GM23338 (cell line): Measurements from ENCODE around the gene CHRM1. TPM values are rescaled to one million over a fixed set of nuclear protein-coding genes. Genes with fewer than 3 reads are reported as not detected.
A peak's percentile ranks its signal among the peaks of the same experiment; 100 is the strongest.

Experiments used
- ATAC-seq: fragments of 200-7000 bp; cut with Tn5 transposase; 3 replicates; pipeline ENCODE4 v1.9.1; 2020
- DNase-seq: peaks from one replicate; pipeline ENCODE4 v3.0.0-alpha.2; 2015; ENCODE audit warnings: low spot score
- H2AFZ ChIP-seq: fragments of 200-600 bp; sonication (generic); 2 replicates; pipeline ENCODE4 v1.8.0; 2016; ENCODE audit warnings: antibody characterized with exemption, mild to moderate bottlenecking, moderate library complexity
- H3F3A ChIP-seq: fragments of 200-600 bp; sonication (generic); replicated peaks from 2 replicates; pipeline ENCODE4 v1.8.0; 2017; ENCODE audit warnings: antibody characterized with exemption, mixed run types, low read depth
- H3K27ac ChIP-seq: fragments of 200-600 bp; sonication (generic); 2 replicates; pipeline ENCODE4 v1.6.1; 2016; ENCODE audit warnings: low read depth
- H3K27me3 ChIP-seq: fragments of 200-600 bp; sonication (generic); 2 replicates; pipeline ENCODE4 v1.8.0; 2016; ENCODE audit warnings: mild to moderate bottlenecking, mixed run types, moderate library complexity; ENCODE audit not compliant: insufficient read depth
- H3K36me3 ChIP-seq: fragments of 200-600 bp; sonication (generic); 2 replicates; pipeline ENCODE4 v1.8.0; 2016; ENCODE audit warnings: mild to moderate bottlenecking; ENCODE audit not compliant: insufficient read depth
- H3K4me1 ChIP-seq: fragments of 200-600 bp; sonication (generic); 2 replicates; pipeline ENCODE4 v1.8.0; 2016; ENCODE audit warnings: mild to moderate bottlenecking, moderate library complexity; ENCODE audit not compliant: insufficient read depth
- H3K4me2 ChIP-seq: fragments of 200-600 bp; sonication (generic); 2 replicates; pipeline ENCODE4 v1.7.1; 2017; ENCODE audit warnings: mixed run types
- H3K4me3 ChIP-seq: fragments of 200-600 bp; sonication (generic); 2 replicates; pipeline ENCODE4 v1.6.1; 2016; ENCODE audit warnings: mixed run types
- H3K79me2 ChIP-seq: fragments of 200-600 bp; sonication (generic); replicated peaks from 2 replicates; pipeline ENCODE4 v1.8.0; 2017; ENCODE audit warnings: mild to moderate bottlenecking; ENCODE audit not compliant: insufficient read depth
- H3K9me2 ChIP-seq: fragments of 200-600 bp; sonication (generic); 2 replicates; pipeline ENCODE4 v1.8.0; 2017; ENCODE audit not compliant: insufficient read depth
- H4K20me1 ChIP-seq: fragments of 200-600 bp; sonication (generic); replicated peaks from 2 replicates; pipeline ENCODE4 v1.8.0; 2017; ENCODE audit warnings: mild to moderate bottlenecking; ENCODE audit not compliant: insufficient read depth
- H3K27ac Mint-ChIP-seq: 2 replicates; pipeline ENCODE4 v1.8.0; 2020; ENCODE audit warnings: inconsistent platforms, mild to moderate bottlenecking, moderate library complexity, mixed read lengths
- H3K27me3 Mint-ChIP-seq: 3 replicates; pipeline ENCODE4 v1.8.0; 2022; ENCODE audit warnings: low read depth, mild to moderate bottlenecking, moderate library complexity, mixed read lengths, inconsistent platforms; ENCODE audit not compliant: insufficient read depth, poor library complexity
- H3K36me3 Mint-ChIP-seq: 3 replicates; pipeline ENCODE4 v1.8.0; 2021; ENCODE audit warnings: low read depth, mild to moderate bottlenecking, inconsistent platforms, moderate library complexity, mixed read lengths
- H3K4me1 Mint-ChIP-seq: 3 replicates; pipeline ENCODE4 v1.8.0; 2020; ENCODE audit warnings: mild to moderate bottlenecking, inconsistent platforms, mixed read lengths
- H3K4me3 Mint-ChIP-seq: 3 replicates; pipeline ENCODE4 v1.8.0; 2021; ENCODE audit warnings: moderate library complexity, mild to moderate bottlenecking, inconsistent platforms, mixed read lengths
- H3K9me3 Mint-ChIP-seq: 3 replicates; pipeline ENCODE4 v1.8.0; 2020; ENCODE audit warnings: moderate library complexity, mild to moderate bottlenecking, inconsistent platforms, mixed read lengths
- POLR2AphosphoS5 ChIP-seq: IDR thresholded peaks from 2 replicates; pipeline ENCODE4 v1.6.1; 2016; ENCODE audit warnings: antibody characterized with exemption, low read depth
- STAT1 ChIP-seq: IDR thresholded peaks from one replicate; pipeline ENCODE4 v1.6.1; 2016; ENCODE audit warnings: antibody characterized with exemption; ENCODE audit not compliant: unreplicated experiment
- ZNF331 ChIP-seq: fragments of 250-450 bp; sonication (Bioruptor Pico); IDR thresholded peaks from 2 replicates; pipeline ENCODE4 v1.5.0; 2020; ENCODE audit warnings: low read depth, mild to moderate bottlenecking, moderate library complexity
- polyA plus RNA-seq: library from polyadenylated mRNA; unstranded; fragments of >200 nt; fragmentation: Nextera tagmentation; extraction: Ambion mirVana; gene quantifications from 2 replicates; pipeline ENCODE4 v1.2.1, GENCODE V29; 2016
- total RNA-seq: library from RNA; depleted of rRNA; stranded (reverse); fragments of >200 nt; shearing (Covaris generic); gene quantifications from 2 replicates; pipeline ENCODE4 v1.2.3, GENCODE V29; 2014
- TF ChIP-seq, protein P1 (sequence below): fragments of 250-450 bp; sonication (Bioruptor Pico); IDR thresholded peaks from 2 replicates; pipeline ENCODE4 v1.5.0; 2020; ENCODE audit warnings: mild to moderate bottlenecking, moderate library complexity
- TF ChIP-seq, protein P2 (sequence below), 2 experiments: fragments of 200-600 bp in 1 of 2; sonication (generic) in 1 of 2; conservative IDR thresholded peaks; 2 replicates each; pipeline versions ENCODE4 v1.5.1 to v1.6.1; 2016 to 2017; ENCODE audit warnings: antibody characterized with exemption in 2 of 2, low read depth in 2 of 2, mild to moderate bottlenecking in 2 of 2, moderate library complexity in 1 of 2

The CHRM1 gene
- total and polyA plus RNA-seq, 2 experiments from 2014 or later = 0.14 to 0.44 TPM

DNA sequence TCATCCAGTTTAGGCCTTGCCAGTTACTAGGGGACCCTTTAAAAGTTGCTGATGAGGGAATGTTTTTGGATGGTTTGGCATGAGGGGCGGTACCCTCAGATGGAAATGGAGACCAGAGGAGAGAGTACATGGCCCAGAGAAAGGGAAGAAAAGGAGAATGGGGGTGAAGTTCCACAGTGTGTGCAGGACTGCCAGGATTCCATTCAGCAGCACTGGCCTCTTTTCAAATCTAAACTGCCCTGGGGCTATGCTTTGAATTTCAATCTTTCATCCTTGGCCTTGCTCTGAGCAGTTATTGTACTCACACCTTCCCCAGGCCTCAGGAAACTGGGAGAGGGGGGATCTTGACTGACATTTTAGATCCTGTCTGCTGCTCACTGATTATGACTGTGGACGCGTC lies 37.5 kb downstream of the CHRM1 start:
- H3K9me2 ChIP-seq = no peaks in the 10 kb centered on the region
- TF ChIP-seq ZNF331 (CRISPR knock-in tag) (no peak), STAT1 (no peak), POLR2AphosphoS5 (peak; percentile 28; the same call in 1 of the 2 replicates)
- TF ChIP-seq, protein P1, sequence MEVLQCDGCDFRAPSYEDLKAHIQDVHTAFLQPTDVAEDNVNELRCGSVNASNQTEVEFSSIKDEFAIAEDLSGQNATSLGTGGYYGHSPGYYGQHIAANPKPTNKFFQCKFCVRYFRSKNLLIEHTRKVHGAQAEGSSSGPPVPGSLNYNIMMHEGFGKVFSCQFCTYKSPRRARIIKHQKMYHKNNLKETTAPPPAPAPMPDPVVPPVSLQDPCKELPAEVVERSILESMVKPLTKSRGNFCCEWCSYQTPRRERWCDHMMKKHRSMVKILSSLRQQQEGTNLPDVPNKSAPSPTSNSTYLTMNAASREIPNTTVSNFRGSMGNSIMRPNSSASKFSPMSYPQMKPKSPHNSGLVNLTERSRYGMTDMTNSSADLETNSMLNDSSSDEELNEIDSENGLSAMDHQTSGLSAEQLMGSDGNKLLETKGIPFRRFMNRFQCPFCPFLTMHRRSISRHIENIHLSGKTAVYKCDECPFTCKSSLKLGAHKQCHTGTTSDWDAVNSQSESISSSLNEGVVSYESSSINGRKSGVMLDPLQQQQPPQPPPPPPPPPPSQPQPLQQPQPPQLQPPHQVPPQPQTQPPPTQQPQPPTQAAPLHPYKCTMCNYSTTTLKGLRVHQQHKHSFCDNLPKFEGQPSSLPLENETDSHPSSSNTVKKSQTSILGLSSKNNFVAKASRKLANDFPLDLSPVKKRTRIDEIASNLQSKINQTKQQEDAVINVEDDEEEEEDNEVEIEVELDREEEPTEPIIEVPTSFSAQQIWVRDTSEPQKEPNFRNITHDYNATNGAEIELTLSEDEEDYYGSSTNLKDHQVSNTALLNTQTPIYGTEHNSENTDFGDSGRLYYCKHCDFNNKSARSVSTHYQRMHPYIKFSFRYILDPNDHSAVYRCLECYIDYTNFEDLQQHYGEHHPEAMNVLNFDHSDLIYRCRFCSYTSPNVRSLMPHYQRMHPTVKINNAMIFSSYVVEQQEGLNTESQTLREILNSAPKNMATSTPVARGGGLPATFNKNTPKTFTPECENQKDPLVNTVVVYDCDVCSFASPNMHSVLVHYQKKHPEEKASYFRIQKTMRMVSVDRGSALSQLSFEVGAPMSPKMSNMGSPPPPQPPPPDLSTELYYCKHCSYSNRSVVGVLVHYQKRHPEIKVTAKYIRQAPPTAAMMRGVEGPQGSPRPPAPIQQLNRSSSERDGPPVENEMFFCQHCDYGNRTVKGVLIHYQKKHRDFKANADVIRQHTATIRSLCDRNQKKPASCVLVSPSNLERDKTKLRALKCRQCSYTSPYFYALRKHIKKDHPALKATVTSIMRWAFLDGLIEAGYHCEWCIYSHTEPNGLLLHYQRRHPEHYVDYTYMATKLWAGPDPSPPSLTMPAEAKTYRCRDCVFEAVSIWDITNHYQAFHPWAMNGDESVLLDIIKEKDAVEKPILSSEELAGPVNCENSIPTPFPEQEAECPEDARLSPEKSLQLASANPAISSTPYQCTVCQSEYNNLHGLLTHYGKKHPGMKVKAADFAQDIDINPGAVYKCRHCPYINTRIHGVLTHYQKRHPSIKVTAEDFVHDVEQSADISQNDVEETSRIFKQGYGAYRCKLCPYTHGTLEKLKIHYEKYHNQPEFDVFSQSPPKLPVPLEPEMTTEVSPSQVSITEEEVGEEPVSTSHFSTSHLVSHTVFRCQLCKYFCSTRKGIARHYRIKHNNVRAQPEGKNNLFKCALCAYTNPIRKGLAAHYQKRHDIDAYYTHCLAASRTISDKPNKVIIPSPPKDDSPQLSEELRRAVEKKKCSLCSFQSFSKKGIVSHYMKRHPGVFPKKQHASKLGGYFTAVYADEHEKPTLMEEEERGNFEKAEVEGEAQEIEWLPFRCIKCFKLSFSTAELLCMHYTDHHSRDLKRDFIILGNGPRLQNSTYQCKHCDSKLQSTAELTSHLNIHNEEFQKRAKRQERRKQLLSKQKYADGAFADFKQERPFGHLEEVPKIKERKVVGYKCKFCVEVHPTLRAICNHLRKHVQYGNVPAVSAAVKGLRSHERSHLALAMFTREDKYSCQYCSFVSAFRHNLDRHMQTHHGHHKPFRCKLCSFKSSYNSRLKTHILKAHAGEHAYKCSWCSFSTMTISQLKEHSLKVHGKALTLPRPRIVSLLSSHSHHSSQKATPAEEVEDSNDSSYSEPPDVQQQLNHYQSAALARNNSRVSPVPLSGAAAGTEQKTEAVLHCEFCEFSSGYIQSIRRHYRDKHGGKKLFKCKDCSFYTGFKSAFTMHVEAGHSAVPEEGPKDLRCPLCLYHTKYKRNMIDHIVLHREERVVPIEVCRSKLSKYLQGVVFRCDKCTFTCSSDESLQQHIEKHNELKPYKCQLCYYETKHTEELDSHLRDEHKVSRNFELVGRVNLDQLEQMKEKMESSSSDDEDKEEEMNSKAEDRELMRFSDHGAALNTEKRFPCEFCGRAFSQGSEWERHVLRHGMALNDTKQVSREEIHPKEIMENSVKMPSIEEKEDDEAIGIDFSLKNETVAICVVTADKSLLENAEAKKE (CRISPR knock-in tag) = no peak
- TF ChIP-seq, protein P2, sequence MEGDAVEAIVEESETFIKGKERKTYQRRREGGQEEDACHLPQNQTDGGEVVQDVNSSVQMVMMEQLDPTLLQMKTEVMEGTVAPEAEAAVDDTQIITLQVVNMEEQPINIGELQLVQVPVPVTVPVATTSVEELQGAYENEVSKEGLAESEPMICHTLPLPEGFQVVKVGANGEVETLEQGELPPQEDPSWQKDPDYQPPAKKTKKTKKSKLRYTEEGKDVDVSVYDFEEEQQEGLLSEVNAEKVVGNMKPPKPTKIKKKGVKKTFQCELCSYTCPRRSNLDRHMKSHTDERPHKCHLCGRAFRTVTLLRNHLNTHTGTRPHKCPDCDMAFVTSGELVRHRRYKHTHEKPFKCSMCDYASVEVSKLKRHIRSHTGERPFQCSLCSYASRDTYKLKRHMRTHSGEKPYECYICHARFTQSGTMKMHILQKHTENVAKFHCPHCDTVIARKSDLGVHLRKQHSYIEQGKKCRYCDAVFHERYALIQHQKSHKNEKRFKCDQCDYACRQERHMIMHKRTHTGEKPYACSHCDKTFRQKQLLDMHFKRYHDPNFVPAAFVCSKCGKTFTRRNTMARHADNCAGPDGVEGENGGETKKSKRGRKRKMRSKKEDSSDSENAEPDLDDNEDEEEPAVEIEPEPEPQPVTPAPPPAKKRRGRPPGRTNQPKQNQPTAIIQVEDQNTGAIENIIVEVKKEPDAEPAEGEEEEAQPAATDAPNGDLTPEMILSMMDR (conservative IDR thresholded peaks at IDR 0.05; ENCODE audit: low read depth in 2 of 2) = no peak
- Mint-ChIP-seq H3K4me3 (peak overlapping the region; percentile 100), H3K36me3 (peaks cover 99% of the 10 kb centered on the region), H3K27me3 (peaks cover 44% of the 10 kb centered on the region), H3K4me1 (peaks cover 59% of the 10 kb centered on the region), H3K9me3 (peaks cover 2% of the 10 kb centered on the region; the same call in 2 of the 3 replicates), H3K27ac (peak overlapping the region; percentile 100)
- peaks cover 35% of the 10 kb centered on the region for H3K4me1 ChIP-seq
- no peak overlapping the region for H2AFZ ChIP-seq
- H4K20me1 ChIP-seq = peaks cover 60% of the 10 kb centered on the region
- DNase-seq (no peak), ATAC-seq (no peak)
- peaks cover 84% of the 10 kb centered on the region for H3F3A ChIP-seq
- H3K79me2 ChIP-seq = peaks cover 77% of the 10 kb centered on the region
- H3K27ac ChIP-seq = peak overlapping the region; percentile 95
- peaks cover 62% of the 10 kb centered on the region for H3K36me3 ChIP-seq
- peak overlapping the region; percentile 98 for H3K4me3 ChIP-seq
- H3K27me3 ChIP-seq = no peaks in the 10 kb centered on the region
- H3K4me2 ChIP-seq = peak overlapping the region; percentile 80
